Stimulated activated naive B cell treated with anti-CD40 and anti-IgM and Interleukin-4, amounts not matched to agents 10 μg/mL and 1 μg/mL and 100 μg/mL, for 72 hours (primary cell): Measurements from ENCODE around the gene KRT1.
"Not testable (repeated sequence)": the region's sequence is repeated elsewhere in the genome, so short reads cannot be mapped to it uniquely, and the experiment has no call there.

ENCODE experiments used
- ATAC-seq, 2 donors: fragments of 150-1000 bp; cut with Tn5 transposase; replicated peaks; 2 replicates each; pipeline ENCODE4 v1.10.0; 2021; ENCODE audit warnings: moderate library complexity in 1 of 2
- DNase-seq: peaks from one replicate; pipeline ENCODE4 v3.0.0; 2021
- H3K27ac Mint-ChIP-seq: one replicate; pipeline ENCODE4 v1.8.0; 2022; ENCODE audit warnings: mild to moderate bottlenecking, mixed read lengths
- H3K27me3 Mint-ChIP-seq, 2 donors: one replicate each; pipeline ENCODE4 v1.8.0; 2022; ENCODE audit warnings: mixed read lengths in 2 of 2
- H3K36me3 Mint-ChIP-seq, 2 donors: one replicate each; pipeline ENCODE4 v1.8.0; 2022; ENCODE audit warnings: mixed read lengths in 2 of 2, mild to moderate bottlenecking in 1 of 2
- H3K4me1 Mint-ChIP-seq, 2 donors: one replicate each; pipeline ENCODE4 v1.8.0; 2022; ENCODE audit warnings: mixed read lengths in 2 of 2, mild to moderate bottlenecking in 1 of 2
- H3K4me3 Mint-ChIP-seq, 2 donors: one replicate each; pipeline ENCODE4 v1.8.0; 2022; ENCODE audit warnings: mild to moderate bottlenecking in 2 of 2, mixed read lengths in 2 of 2, moderate library complexity in 1 of 2
- H3K9me3 Mint-ChIP-seq, 2 donors: one replicate each; pipeline ENCODE4 v1.8.0; 2022; ENCODE audit warnings: mixed read lengths in 2 of 2, mild to moderate bottlenecking in 1 of 2

KRT1 gene

DNA sequence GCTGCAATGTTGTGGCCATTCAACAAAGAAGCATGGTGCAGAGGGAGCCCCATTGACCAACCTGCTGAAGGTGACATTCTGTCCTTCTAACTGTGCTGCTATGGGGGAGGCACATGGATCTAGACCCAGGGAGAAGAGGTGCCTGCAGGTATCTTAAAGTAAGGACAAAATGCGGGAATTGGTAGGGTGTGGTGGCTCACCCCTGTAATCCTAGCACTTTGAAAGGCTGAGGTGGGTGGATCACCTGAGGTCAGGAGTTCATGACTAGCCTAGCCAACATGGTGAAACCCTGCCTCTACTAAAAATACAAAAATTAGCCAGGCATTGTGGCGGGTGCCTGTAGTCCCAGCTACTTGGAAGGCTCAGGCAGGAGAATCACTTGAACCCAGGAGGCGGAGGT lies 10.3 kb downstream of the KRT1 start:
- not testable (repeated sequence) for H3K4me3 Mint-ChIP-seq, H3K36me3 Mint-ChIP-seq, ATAC-seq, H3K27ac Mint-ChIP-seq, DNase-seq, H3K4me1 Mint-ChIP-seq, H3K9me3 Mint-ChIP-seq
- peaks cover 24 to 26% of the 10 kb centered on the region in 2 donors for H3K27me3 Mint-ChIP-seq

- H3K4me1 Mint-ChIP-seq = no peaks in the 10 kb centered on the region
- no peaks in the 10 kb centered on the region for H3K36me3 Mint-ChIP-seq
- H3K4me3 Mint-ChIP-seq = no peak overlapping the region
- H3K27me3 Mint-ChIP-seq = peaks cover 24 to 26% of the 10 kb centered on the region in 2 donors
- ATAC-seq (no peak), DNase-seq (no peak)
- H3K9me3 Mint-ChIP-seq = no peaks in the 10 kb centered on the region
- H3K27ac Mint-ChIP-seq = no peak overlapping the region
Measured at GRCh38 chr12:52669426-52669825, 10.8 kb downstream of the KRT1 start.

GRCh38 chr12:52667931-52668330 lies 12.3 kb downstream of the KRT1 start:
- DNase-seq (no peak), ATAC-seq (no peak)
- no peaks in the 10 kb centered on the region for H3K9me3 Mint-ChIP-seq
- no peak overlapping the region for H3K27ac Mint-ChIP-seq
- peaks cover 32 to 34% of the 10 kb centered on the region in 2 donors for H3K27me3 Mint-ChIP-seq
- H3K36me3 Mint-ChIP-seq = no peaks in the 10 kb centered on the region
- no peaks in the 10 kb centered on the region for H3K4me1 Mint-ChIP-seq
- no peak overlapping the region for H3K4me3 Mint-ChIP-seq

DNA sequence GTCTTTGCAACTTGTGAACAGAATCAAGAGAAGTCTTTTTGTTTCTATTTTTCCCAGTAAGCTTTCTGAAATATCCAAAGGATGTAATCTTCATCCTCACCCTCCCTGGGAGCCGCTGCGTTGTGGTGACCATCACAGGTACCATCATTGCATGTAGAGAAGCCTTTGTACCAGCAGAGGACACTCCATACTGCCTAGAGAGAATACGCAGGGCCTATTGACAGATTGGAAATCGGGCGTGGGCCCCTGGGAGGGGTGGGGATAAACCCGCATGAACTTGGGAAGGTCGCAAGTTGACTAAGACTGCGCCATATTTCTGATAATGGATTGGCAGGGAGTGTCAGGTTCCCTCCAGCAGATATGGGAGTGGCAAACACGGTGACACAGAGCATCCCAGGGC lies 12.7 kb downstream of the KRT1 start:
- Mint-ChIP-seq H3K36me3 (no peaks in the 10 kb centered on the region), H3K4me1 (no peaks in the 10 kb centered on the region), H3K27ac (no peak overlapping the region), H3K27me3 (peaks cover 34% of the 10 kb centered on the region in 2 donors), H3K4me3 (no peak overlapping the region), H3K9me3 (no peaks in the 10 kb centered on the region)
- ATAC-seq (no peak), DNase-seq (no peak)

DNA sequence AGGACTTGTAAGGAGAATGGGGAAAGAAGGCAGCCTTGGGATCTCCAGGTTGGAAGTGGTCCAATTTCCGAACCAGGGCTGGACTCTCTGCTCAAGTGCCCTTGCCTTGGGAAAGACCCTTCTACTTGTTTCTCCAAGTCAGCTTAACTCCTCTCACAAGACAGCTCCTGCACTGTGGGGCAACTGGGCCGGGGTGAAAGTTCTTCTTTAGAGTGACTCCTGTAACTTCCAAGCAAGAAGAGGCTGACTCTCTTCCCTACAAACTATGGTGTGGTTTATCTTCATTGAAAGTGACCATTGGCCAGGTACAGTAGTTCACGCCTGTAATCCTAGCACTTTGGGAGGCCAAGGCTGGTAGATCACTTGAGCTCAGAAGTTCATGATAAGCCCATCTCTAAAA lies 13.7 kb downstream of the KRT1 start:
- H3K9me3 Mint-ChIP-seq = no peaks in the 10 kb centered on the region
- no peaks in the 10 kb centered on the region for H3K4me1 Mint-ChIP-seq
- no peaks in the 10 kb centered on the region for H3K36me3 Mint-ChIP-seq
- no peak overlapping the region for H3K4me3 Mint-ChIP-seq
- peaks cover 37 to 43% of the 10 kb centered on the region in 2 donors for H3K27me3 Mint-ChIP-seq
- no peak overlapping the region for H3K27ac Mint-ChIP-seq
- DNase-seq (no peak), ATAC-seq (no peak)

DNA sequence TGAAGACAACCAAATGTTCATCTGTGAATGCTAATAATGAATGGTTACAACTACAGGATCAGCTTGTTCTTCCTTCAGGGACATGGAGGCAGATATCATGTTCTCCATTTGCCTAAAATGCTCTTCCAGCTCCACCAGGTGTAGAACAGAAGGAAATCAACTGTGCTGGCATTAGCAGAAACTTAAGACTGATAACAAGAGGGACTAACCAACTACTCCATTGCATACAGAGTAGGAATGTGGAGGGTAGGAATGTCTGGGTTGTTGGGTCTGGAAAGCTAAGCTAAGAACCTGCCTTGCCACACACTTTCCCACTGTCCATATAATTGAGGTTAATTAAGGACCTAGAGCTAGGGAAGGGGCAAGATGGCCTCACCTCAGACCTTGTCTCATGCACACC lies 16.8 kb downstream of the KRT1 start:
- ATAC-seq (no peak), DNase-seq (no peak)
- H3K27ac Mint-ChIP-seq = no peak overlapping the region
- no peaks in the 10 kb centered on the region for H3K4me1 Mint-ChIP-seq
- H3K27me3 Mint-ChIP-seq = peaks cover 37 to 40% of the 10 kb centered on the region in 2 donors
- no peak overlapping the region for H3K4me3 Mint-ChIP-seq
- H3K9me3 Mint-ChIP-seq = no peaks in the 10 kb centered on the region
- no peaks in the 10 kb centered on the region for H3K36me3 Mint-ChIP-seq

- ATAC-seq = no peak
- H3K9me3 Mint-ChIP-seq = no peaks in the 10 kb centered on the region
Measured at GRCh38 chr12:52662918-52663229, 17.3 kb downstream of the KRT1 start.

GRCh38 chr12:52662093-52662917 lies 17.9 kb downstream of the KRT1 start:
- no peak overlapping the region for H3K27ac Mint-ChIP-seq

More at GRCh38 chr12:52662918-52663229, 17.3 kb downstream of the KRT1 start:
- peaks cover 34 to 42% of the 10 kb centered on the region in 2 donors for H3K27me3 Mint-ChIP-seq
- H3K4me3 Mint-ChIP-seq = no peak overlapping the region
- no peak for DNase-seq
- H3K36me3 Mint-ChIP-seq = no peaks in the 10 kb centered on the region
- no peak overlapping the region for H3K27ac Mint-ChIP-seq
- H3K4me1 Mint-ChIP-seq = no peaks in the 10 kb centered on the region

GRCh38 chr12:52661668-52662067 lies 18.5 kb downstream of the KRT1 start:
- Mint-ChIP-seq H3K36me3 (no peaks in the 10 kb centered on the region), H3K4me1 (no peaks in the 10 kb centered on the region), H3K27me3 (peaks cover 33 to 40% of the 10 kb centered on the region in 2 donors), H3K9me3 (no peaks in the 10 kb centered on the region), H3K27ac (no peak overlapping the region), H3K4me3 (no peak overlapping the region)
- DNase-seq (no peak), ATAC-seq (no peak)

More at GRCh38 chr12:52662093-52662917, 17.9 kb downstream of the KRT1 start:
- no peaks in the 10 kb centered on the region for H3K9me3 Mint-ChIP-seq
- no peaks in the 10 kb centered on the region for H3K4me1 Mint-ChIP-seq
- peaks cover 33 to 42% of the 10 kb centered on the region in 2 donors for H3K27me3 Mint-ChIP-seq
- DNase-seq (no peak), ATAC-seq (no peak)
- no peaks in the 10 kb centered on the region for H3K36me3 Mint-ChIP-seq
- H3K4me3 Mint-ChIP-seq = no peak overlapping the region

DNA sequence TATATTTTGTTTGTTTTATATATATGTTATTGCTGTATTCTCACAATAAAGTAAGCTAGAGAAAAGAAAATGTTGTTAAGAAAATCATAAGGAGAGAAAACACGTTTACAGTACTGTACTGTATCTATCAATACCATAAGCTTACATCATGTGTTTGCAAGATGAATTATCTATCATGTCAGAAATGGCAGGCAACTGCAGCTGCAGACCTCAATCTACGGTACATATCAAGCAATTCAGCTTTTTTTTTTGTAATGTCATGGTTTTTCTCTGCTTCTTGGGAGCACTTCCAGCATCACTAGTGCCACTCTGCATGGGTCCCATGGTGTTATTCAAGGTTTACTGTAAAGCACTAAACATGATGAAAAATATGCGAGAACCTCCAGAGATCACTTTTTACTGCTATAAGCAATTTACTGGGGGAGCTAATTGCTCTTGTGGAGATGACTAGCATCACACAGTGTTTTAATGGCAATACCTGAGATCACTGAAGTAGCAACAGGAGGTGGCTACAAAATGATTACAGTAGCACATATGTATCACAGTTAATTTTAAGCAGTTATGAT lies 19.2 kb downstream of the KRT1 start:
- no peaks in the 10 kb centered on the region for H3K9me3 Mint-ChIP-seq
- no peaks in the 10 kb centered on the region for H3K36me3 Mint-ChIP-seq
- ATAC-seq (no peak), DNase-seq (no peak)
- H3K4me1 Mint-ChIP-seq = no peaks in the 10 kb centered on the region
- H3K27ac Mint-ChIP-seq = no peak overlapping the region
- H3K27me3 Mint-ChIP-seq = peaks cover 33 to 34% of the 10 kb centered on the region in 2 donors
- H3K4me3 Mint-ChIP-seq = no peak overlapping the region

DNA sequence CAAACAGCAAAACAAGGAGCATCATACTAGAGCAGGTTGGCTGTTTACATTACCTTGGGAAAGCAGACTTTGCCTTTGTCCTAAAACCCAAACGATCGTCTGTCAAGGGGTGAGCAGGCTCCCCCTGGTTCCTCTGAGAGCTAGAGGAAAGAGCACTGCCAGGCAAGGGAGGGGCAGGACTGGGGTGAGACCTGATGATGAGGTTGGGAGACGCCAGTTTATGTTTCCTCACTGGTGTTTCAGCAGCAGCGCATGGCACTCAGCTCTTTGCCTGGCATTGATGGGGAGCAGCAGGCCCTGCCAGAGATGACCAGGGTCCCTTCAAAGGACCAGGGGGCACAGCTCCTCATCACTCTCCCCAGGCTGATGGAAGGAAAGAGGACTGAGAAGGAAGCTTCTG lies 20.3 kb downstream of the KRT1 start:
- Mint-ChIP-seq H3K4me1 (no peaks in the 10 kb centered on the region), H3K36me3 (no peaks in the 10 kb centered on the region), H3K4me3 (no peak overlapping the region), H3K27ac (no peak overlapping the region), H3K27me3 (peaks cover 26 to 30% of the 10 kb centered on the region in 2 donors), H3K9me3 (no peaks in the 10 kb centered on the region)
- DNase-seq (no peak), ATAC-seq (no peak)

DNA sequence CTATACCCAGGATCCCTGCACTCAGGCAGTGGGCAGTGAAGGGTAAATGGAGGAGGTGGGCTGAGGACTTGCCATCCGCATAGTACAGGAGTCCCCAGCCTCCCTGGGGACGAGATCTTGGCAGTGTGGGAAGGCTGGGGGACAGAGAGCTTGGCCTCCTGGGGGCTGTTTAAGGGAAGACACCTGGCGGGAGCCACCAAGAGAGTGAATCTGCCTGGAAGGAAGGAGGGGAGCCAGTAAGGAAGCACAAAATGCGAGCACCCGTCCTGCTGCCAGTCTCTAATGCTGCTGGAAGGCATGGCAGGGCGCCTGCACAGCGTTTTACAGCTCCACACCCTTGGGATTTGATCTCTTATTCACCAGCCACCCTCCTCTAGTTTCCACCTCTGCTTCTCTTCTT lies 20.8 kb downstream of the KRT1 start:
- DNase-seq (no peak), ATAC-seq (no peak)
- Mint-ChIP-seq H3K36me3 (no peaks in the 10 kb centered on the region), H3K4me3 (no peak overlapping the region), H3K27me3 (peaks cover 24 to 26% of the 10 kb centered on the region in 2 donors), H3K27ac (no peak overlapping the region), H3K4me1 (no peaks in the 10 kb centered on the region), H3K9me3 (no peaks in the 10 kb centered on the region)

DNA sequence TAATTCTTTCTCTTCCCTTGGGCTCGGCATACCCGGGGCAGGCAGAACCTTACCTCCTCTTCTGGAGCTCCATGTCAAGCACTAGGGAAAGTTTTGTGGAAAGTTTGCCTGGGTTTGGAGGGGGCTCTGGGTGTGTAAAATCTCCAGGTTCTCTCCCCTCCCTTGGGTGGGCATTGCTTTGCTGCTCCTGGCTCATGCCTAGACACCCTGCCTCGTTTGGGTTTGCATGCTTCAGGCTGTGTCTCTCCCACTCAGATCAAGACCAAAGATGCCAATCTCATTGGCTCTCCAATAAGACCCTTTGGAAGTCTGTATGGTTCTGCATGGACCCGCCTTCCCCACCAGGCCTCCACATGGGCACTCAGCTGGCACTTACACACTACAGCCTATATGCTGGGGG lies 22.0 kb downstream of the KRT1 start:
- peaks cover 14 to 17% of the 10 kb centered on the region in 2 donors for H3K27me3 Mint-ChIP-seq
- ATAC-seq = no peak
- H3K27ac Mint-ChIP-seq = no peak overlapping the region

GRCh38 chr12:52657250-52657902 lies 22.8 kb downstream of the KRT1 start:
- no peak overlapping the region for H3K27ac Mint-ChIP-seq

More for the DNA sequence above, 22.0 kb downstream of the KRT1 start:
- Mint-ChIP-seq H3K4me1 (no peaks in the 10 kb centered on the region), H3K36me3 (no peaks in the 10 kb centered on the region), H3K4me3 (no peak overlapping the region), H3K9me3 (no peaks in the 10 kb centered on the region)
- no peak for DNase-seq

DNA sequence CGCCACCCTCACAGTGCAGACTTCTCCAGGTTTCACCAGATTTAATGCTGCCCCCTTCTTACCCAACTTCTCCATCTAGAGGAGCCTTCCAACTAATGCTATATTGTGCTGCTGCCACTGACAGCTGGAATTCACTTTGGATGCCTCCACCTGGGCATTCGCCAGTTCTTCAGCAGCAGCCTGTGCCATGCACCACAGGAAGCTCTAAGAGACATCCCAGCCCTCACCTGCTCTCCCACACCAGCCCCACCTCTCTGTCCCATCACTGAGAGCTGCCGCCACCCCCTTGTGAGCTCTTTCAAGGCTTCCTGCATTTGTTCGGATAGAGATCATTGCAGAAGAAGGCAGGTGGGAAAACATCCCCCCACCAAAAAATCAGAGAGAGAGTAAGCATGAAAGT lies 23.6 kb downstream of the KRT1 start:
- H3K4me1 Mint-ChIP-seq = no peaks in the 10 kb centered on the region
- H3K4me3 Mint-ChIP-seq = no peak overlapping the region
- no peak for ATAC-seq
- H3K27ac Mint-ChIP-seq = no peak overlapping the region
- H3K27me3 Mint-ChIP-seq = peaks cover 7 to 10% of the 10 kb centered on the region in 2 donors
- H3K9me3 Mint-ChIP-seq = no peaks in the 10 kb centered on the region
- no peaks in the 10 kb centered on the region for H3K36me3 Mint-ChIP-seq
- no peak for DNase-seq

More at GRCh38 chr12:52657250-52657902, 22.8 kb downstream of the KRT1 start:
- H3K4me3 Mint-ChIP-seq = no peak overlapping the region
- DNase-seq (no peak), ATAC-seq (no peak)
- peaks cover 12 to 14% of the 10 kb centered on the region in 2 donors for H3K27me3 Mint-ChIP-seq
- no peaks in the 10 kb centered on the region for H3K4me1 Mint-ChIP-seq
- H3K9me3 Mint-ChIP-seq = no peaks in the 10 kb centered on the region
- no peaks in the 10 kb centered on the region for H3K36me3 Mint-ChIP-seq
